ENCODE measurements around the gene CLEC5A.
A peak's percentile ranks its signal among the peaks of the same experiment; 100 is the strongest.
"Not testable (repeated sequence)": the region's sequence is repeated elsewhere in the genome, so short reads cannot be mapped to it uniquely, and the experiment has no call there.

The CLEC5A gene

GRCh38 chr7:141945356-141945755 is 1.4 kb downstream of the CLEC5A start:
- DNase-seq: peak; percentile 7

DNA sequence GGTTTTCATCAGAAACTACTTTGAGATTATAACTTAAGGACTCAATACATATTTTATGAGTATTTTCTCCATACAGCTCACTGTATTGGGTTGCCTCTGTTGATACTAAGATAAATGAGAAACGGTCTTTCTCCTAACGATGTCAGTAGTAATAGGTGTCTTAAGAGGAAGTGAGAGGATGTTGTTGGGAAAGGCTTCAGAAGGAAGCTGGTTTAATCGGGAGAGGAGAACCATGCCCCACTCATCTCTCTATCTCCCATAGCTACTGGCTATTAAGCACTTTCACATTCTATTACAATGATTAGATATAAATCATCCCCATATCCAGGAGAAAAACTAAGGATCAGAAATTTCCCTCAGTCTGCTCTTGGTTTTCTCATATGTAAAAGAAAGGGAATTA is 2.0 kb downstream of the CLEC5A start:
- DNase-seq: no peak

DNA sequence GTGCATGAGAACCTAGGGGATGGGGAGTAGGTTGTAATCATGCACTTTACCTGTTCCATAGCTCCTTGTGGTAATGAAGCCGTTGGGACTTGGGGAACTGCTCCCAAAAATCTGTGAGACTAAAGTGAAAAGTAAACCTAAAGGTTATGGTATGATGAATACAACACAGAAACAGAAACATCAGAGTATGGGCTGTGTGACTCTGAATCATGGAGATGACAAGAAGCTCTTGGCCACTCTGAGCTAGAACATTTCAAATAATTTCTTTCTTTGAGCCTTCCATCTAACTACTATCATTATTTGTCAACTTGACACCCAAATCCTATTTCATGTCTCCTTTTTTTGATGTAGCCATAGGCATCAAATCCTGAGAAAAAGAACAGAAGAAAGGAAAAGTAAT is 2.9 kb downstream of the CLEC5A start:
- no peak for DNase-seq

- DNase-seq: no peak
These were observed 5.7 kb downstream of the CLEC5A start for GRCh38 chr7:141941075-141941474.

DNA sequence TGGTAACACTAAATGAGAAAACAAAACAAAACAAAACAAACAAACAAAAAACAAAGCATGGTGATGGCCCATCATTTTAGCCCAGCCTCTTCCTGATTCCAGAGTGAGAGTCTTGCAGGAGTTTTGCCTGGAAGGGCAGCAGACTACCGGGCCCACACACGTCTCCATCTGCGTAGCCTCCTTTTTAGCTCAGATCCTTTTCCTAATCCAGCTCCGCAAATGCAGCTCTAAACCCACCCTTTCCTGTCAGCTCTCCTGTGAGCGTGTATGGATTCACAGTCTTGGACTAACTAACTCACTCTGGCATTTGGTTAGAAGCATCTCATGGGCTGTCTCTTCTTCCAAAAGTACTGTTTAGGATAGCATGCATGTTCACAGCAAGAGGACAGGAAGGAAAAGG is 16.6 kb downstream of the CLEC5A start:
- DNase-seq: no peak

- DNase-seq: no peak
These were observed 18.0 kb downstream of the CLEC5A start for GRCh38 chr7:141928845-141929195.

DNA sequence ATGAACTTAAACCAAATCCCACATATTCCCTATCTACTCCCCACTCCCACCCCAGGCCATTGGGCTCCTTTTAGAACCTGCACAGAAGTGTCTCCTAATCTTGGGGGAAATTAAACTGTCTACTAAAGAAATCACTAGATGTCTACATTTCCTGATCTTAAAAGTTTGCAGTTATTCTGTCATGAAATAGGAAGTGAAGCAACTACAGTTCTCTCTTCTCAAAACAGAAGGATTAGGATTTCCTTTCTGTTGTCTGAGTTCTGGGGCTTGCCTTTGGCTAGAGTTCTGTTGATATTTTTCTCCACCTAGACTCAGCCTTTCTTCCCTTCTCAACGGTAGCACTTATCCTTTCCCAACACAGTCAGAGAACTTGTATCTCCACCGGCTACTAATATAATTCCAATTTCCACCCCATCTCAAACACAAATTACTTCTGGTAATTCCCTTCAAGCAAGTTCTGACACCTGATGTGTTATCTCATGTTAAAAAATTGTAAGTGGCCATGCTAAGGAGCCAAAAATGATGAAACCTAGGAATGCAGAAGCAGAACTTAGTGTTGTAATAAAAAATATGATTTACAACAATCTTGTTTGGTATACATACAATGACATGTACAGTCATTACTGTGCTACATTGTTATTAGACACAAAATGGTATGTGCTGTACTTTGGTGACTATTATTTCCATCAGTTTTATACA is 18.5 kb downstream of the CLEC5A start:
- DNase-seq: no peak

DNA sequence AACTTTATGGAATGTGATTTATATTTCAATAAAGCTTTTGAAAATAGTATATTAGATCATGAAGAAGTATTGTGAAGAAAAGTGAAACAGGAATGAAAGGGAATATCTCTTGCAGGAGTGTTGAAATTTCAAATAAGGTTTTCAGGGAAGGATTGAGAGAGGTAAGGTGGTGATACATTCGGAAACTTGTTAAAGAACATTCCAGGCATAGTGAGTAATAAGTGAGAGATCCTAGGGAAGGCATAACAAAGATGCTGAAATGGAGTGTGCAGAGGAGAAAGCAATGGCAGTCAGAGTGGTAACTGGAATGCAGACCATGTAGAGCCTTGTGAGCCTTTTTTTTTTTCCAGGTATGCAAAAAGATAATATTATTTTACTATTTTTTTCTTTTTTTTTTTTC is 26.5 kb downstream of the CLEC5A start:
- no peak for DNase-seq

GRCh38 chr7:141916099-141916498 is 30.7 kb downstream of the CLEC5A start, which contains the start of gene OR9A4:
Gene OR9A4 (plus strand): TSS chr7:141916399. CDS start chr7:141918876, 2,477 bp downstream.
- no peak for DNase-seq

- no peak for DNase-seq
These were observed 31.2 kb downstream of the CLEC5A start for GRCh38 chr7:141915565-141915964.

- DNase-seq: no peak
These were observed 35.4 kb downstream of the CLEC5A start for GRCh38 chr7:141911391-141911790.

DNA sequence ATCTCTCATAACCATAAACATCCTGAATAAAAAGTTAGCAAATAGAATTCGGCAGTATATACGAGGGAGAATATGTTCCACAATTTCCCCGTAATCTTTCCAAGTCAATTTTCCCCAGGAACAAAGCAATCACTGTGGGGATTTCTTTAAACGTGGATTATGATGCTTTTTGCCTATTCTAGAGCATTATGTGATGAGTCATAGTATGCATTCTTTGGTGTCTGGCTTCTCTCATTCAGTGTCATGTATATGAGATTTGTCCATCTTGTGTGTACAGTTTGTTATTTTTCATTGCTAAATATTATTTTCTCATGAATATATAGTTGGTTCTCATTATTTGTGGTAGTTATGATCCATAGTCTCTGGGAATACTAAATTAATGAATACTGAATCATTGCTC is 40.5 kb downstream of the CLEC5A start:
- no peak for DNase-seq

GRCh38 chr7:141899366-141899765 is 47.4 kb downstream of the CLEC5A start:
- DNase-seq: not testable (repeated sequence)

DNA sequence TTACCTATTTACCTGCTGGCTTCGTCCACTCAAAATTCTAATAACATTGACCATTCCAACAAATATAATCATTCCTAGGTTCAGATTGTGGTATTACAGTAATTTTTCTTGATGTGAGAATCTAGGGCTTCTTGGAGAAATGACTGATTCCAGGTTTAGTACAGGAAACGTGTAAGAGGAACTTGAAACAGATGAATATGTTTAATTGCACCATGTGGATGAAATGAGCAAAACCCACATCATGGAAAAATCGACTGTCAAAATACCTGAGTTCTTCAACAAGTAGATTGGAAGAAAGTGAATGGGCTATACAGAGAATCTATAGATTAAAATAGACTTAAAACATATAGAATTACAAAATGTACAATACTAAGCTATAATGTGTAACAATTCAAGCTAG is 55.4 kb downstream of the CLEC5A start:
- no peak for DNase-seq

DNA sequence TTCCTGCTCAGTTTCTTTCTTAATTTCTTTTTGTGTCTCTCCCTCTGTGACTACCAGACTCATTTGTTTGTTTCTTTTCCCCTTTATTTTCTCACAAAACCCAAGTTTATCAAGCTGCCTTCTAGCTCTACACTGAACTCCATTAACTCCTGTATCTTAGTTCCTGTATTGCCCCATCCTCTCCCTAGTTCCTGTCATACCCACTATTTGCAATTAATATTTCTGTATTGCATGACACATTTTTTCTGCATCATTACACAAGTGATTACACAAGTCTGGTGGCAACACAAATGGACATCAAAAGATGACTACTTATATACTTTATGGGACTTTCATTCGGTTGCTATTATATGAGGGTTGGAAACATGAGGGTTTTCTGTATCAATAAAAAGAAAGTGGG is 57.5 kb downstream of the CLEC5A start:
- no peak for DNase-seq

GRCh38 chr7:141884539-141885225 is 62.1 kb downstream of the CLEC5A start:
- no peak for DNase-seq

- no peak for DNase-seq
These were observed 65.8 kb downstream of the CLEC5A start for GRCh38 chr7:141880960-141881359.

GRCh38 chr7:141877365-141877764 is 69.4 kb downstream of the CLEC5A start:
- no peak for DNase-seq
